ENCODE results near the gene E2F6.

DNA sequence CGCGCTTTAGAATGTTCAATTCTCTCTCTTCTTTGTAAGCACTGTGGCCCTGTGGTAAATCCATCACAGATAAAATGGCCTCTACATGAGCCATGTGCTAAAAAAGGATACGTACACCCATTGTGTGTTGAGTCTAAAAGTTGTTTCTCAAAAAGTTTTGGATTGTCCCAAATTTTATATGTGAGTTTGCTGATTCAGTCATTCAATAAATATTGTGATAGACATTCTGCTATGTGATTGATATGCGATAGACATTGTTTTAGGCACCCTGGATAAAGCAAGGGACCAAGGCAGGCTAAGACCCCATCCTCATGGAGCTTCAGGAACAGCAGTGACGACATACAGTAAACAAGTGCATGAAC is 53.5 kb downstream of the E2F6 start:
- TF ChIP-seq YY1 (IDR thresholded peaks at IDR 0.05; ENCODE audit: low read depth) (no peak), RAD21 (IDR thresholded peaks at IDR 0.05; ENCODE audit: low read depth) (no peak), TEAD4 (IDR thresholded peaks at IDR 0.05) (no peak), EP300 (IDR thresholded peaks at IDR 0.05; ENCODE audit: borderline replicate concordance) (no peak), FOXM1 (IDR thresholded peaks at IDR 0.05; ENCODE audit: borderline replicate concordance, low read depth) (no peak), CEBPB (IDR thresholded peaks at IDR 0.05) (no peak)
- TF ChIP-seq, protein P1, sequence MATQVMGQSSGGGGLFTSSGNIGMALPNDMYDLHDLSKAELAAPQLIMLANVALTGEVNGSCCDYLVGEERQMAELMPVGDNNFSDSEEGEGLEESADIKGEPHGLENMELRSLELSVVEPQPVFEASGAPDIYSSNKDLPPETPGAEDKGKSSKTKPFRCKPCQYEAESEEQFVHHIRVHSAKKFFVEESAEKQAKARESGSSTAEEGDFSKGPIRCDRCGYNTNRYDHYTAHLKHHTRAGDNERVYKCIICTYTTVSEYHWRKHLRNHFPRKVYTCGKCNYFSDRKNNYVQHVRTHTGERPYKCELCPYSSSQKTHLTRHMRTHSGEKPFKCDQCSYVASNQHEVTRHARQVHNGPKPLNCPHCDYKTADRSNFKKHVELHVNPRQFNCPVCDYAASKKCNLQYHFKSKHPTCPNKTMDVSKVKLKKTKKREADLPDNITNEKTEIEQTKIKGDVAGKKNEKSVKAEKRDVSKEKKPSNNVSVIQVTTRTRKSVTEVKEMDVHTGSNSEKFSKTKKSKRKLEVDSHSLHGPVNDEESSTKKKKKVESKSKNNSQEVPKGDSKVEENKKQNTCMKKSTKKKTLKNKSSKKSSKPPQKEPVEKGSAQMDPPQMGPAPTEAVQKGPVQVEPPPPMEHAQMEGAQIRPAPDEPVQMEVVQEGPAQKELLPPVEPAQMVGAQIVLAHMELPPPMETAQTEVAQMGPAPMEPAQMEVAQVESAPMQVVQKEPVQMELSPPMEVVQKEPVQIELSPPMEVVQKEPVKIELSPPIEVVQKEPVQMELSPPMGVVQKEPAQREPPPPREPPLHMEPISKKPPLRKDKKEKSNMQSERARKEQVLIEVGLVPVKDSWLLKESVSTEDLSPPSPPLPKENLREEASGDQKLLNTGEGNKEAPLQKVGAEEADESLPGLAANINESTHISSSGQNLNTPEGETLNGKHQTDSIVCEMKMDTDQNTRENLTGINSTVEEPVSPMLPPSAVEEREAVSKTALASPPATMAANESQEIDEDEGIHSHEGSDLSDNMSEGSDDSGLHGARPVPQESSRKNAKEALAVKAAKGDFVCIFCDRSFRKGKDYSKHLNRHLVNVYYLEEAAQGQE (IDR thresholded peaks at IDR 0.05; ENCODE audit: low read depth) = no peak
- TF ChIP-seq, protein P2, sequence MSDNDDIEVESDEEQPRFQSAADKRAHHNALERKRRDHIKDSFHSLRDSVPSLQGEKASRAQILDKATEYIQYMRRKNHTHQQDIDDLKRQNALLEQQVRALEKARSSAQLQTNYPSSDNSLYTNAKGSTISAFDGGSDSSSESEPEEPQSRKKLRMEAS (IDR thresholded peaks at IDR 0.05) = no peak

Measured in Ishikawa (cell line).